Endothelial cell of umbilical vein (primary cell): ENCODE measurements around the gene MED13. TPM values are rescaled to one million over a fixed set of nuclear protein-coding genes. Genes with fewer than 3 reads are reported as not detected.

Experiments used
- BruUV-seq: library from RNA; stranded (reverse); fragments of 400-500 nt; replicated peaks from 2 replicates; lab custom pipeline; 2021; lab: Mats Ljungman, UMichigan
- CTCF ChIA-PET: fragments of 300-600, 350-600 bp; sonication (Branson Sonifier 250); formaldehyde crosslinking; loops from one replicate; lab custom pipeline; 2021; ENCODE audit warnings: antibody characterized with exemption, inconsistent platforms; lab: Charles Lee
- POLR2A ChIA-PET: fragments of 300-600, 350-600 bp; sonication (Branson Sonifier 250); formaldehyde crosslinking; loops from one replicate; lab custom pipeline; 2021; ENCODE audit warnings: antibody characterized with exemption, inconsistent platforms; lab: Charles Lee
- DNase-seq: peaks from one replicate; pipeline ENCODE4 v3.0.0-alpha.2; 2011; ENCODE audit warnings: low read depth, low spot score
- FAIRE-seq: peaks from 2 replicates; lab custom pipeline; 2011; peaks lifted over from hg19 to GRCh38; lab: Jason Lieb, UNC
- H2AFZ ChIP-seq: 2 replicates; pipeline ENCODE4 v1.6.0; 2012; ENCODE audit warnings: low read depth, low read length, control low read depth, inconsistent platforms
- H3K27ac ChIP-seq: 2 replicates; pipeline ENCODE4 v1.5.1; 2011; ENCODE audit warnings: low read depth, mild to moderate bottlenecking, control low read depth, low read length, moderate library complexity; ENCODE audit not compliant: insufficient read depth
- H3K27me3 ChIP-seq, 2 experiments: 2 replicates each; pipeline versions ENCODE4 v1.6.0 to v1.6.1; 2011; ENCODE audit warnings: low read length in 2 of 2, mixed read lengths in 1 of 2; ENCODE audit not compliant: control insufficient read depth in 2 of 2, insufficient read depth in 2 of 2
- H3K36me3 ChIP-seq, 2 experiments: 2 replicates in 1 of 2; 3 replicates in 1 of 2; pipeline ENCODE4 v1.5.1; 2011; ENCODE audit warnings: low read length in 2 of 2, mild to moderate bottlenecking in 1 of 2, moderate library complexity in 1 of 2; ENCODE audit not compliant: control insufficient read depth in 2 of 2, insufficient read depth in 2 of 2; ENCODE audit errors: extremely low read depth in 1 of 2
- H3K4me1 ChIP-seq: 3 replicates; pipeline ENCODE4 v1.5.1; 2011; ENCODE audit warnings: mild to moderate bottlenecking, low read length; ENCODE audit not compliant: control insufficient read depth, insufficient read depth; ENCODE audit errors: extremely low read depth
- H3K4me2 ChIP-seq: 2 replicates; pipeline ENCODE4 v1.6.1; 2011; ENCODE audit warnings: low read length, control low read depth, mixed read lengths; ENCODE audit not compliant: insufficient read depth
- H3K4me3 ChIP-seq, 3 experiments: fragments of 200-600 bp in 1 of 3; sonication (generic), shearing (Covaris generic) in 1 of 3; replicated peaks in 1 of 3; 2 replicates each; pipeline ENCODE4 v1.5.1; 2011 to 2016; ENCODE audit warnings: control low read depth in 3 of 3, low read length in 3 of 3, mild to moderate bottlenecking in 2 of 3, inconsistent platforms in 1 of 3, low read depth in 1 of 3, moderate library complexity in 1 of 3; ENCODE audit not compliant: insufficient read depth in 1 of 3
- H3K79me2 ChIP-seq: 2 replicates; pipeline ENCODE4 v1.6.0; 2012; ENCODE audit warnings: low read length, inconsistent platforms; ENCODE audit not compliant: control insufficient read depth, insufficient read depth
- H3K9ac ChIP-seq: replicated peaks from 2 replicates; pipeline ENCODE3; 2011; ENCODE audit warnings: low read length, control low read depth; ENCODE audit not compliant: insufficient read depth; ENCODE audit errors: extremely low read depth
- H3K9me1 ChIP-seq: replicated peaks from 3 replicates; pipeline ENCODE4 v1.6.0; 2011; ENCODE audit warnings: mild to moderate bottlenecking, low read length; ENCODE audit not compliant: control insufficient read depth, insufficient read depth; ENCODE audit errors: extremely low read depth
- H3K9me3 ChIP-seq: replicated peaks from 2 replicates; pipeline ENCODE4 v1.5.1; 2012; ENCODE audit warnings: low read length, inconsistent platforms; ENCODE audit not compliant: control insufficient read depth, insufficient read depth
- H4K20me1 ChIP-seq: replicated peaks from 2 replicates; pipeline ENCODE3; 2011; ENCODE audit warnings: mild to moderate bottlenecking, low read length; ENCODE audit not compliant: control insufficient read depth, insufficient read depth; ENCODE audit errors: extremely low read depth
- CTCF ChIP-seq, 2 donors: IDR thresholded peaks; 1 replicate in 1 of 2; 2 replicates in 1 of 2; pipeline ENCODE4 v1.5.1; 2011; ENCODE audit warnings: low read length in 2 of 2, mild to moderate bottlenecking in 2 of 2, moderate library complexity in 2 of 2, control low read depth in 1 of 2, inconsistent platforms in 1 of 2, low read depth in 1 of 2; ENCODE audit not compliant: insufficient read depth in 1 of 2; ENCODE audit errors: extremely low read depth in 1 of 2
- EZH2 ChIP-seq: IDR thresholded peaks from 2 replicates; pipeline ENCODE4 v1.6.1; 2012; ENCODE audit warnings: borderline replicate concordance, low read depth, mild to moderate bottlenecking, moderate library complexity, low read length, inconsistent platforms; ENCODE audit not compliant: severe bottlenecking
- FOS ChIP-seq: IDR thresholded peaks from 2 replicates; pipeline ENCODE4 v1.6.1; 2011; ENCODE audit warnings: mild to moderate bottlenecking, low read length, moderate library complexity, borderline replicate concordance; ENCODE audit not compliant: insufficient read depth
- GATA2 ChIP-seq: IDR thresholded peaks from 2 replicates; pipeline ENCODE4 v1.7.0; 2011; ENCODE audit warnings: low read depth, mild to moderate bottlenecking, moderate library complexity, mixed read lengths, low read length; ENCODE audit not compliant: insufficient read length, insufficient read depth
- JUN ChIP-seq: IDR thresholded peaks from 2 replicates; pipeline ENCODE4 v1.6.1; 2011; ENCODE audit warnings: borderline replicate concordance, low read depth; ENCODE audit not compliant: insufficient read length, insufficient read depth
- MYC ChIP-seq: IDR thresholded peaks from one replicate; pipeline ENCODE4 v1.6.1; 2011; ENCODE audit warnings: mild to moderate bottlenecking, low read depth, low read length
- POLR2A ChIP-seq: IDR thresholded peaks from 2 replicates; pipeline ENCODE4 v1.6.1; 2012; ENCODE audit warnings: low read depth, mild to moderate bottlenecking, control low read depth, low read length
- POLR2AphosphoS5 ChIP-seq: IDR thresholded peaks from 2 replicates; pipeline ENCODE4 v1.6.1; 2012; ENCODE audit warnings: low read depth, mild to moderate bottlenecking, control low read depth, low read length, moderate library complexity; ENCODE audit not compliant: insufficient read depth
- dilution Hi-C: fragments of 300-500 bp; cut with MboI; formaldehyde crosslinking; loops from one replicate; pipeline ENCODE4 v1.15.0; 2019; ENCODE audit warnings: low sequenced_read_pairs; ENCODE audit not compliant: extremely low pct_ligation_motif_present
- intact Hi-C: fragments of 100-400 bp; cut with micrococcal nuclease; formaldehyde crosslinking; loops from one replicate; pipeline ENCODE4 v1.10.0; 2022
- polyA plus RNA-seq, 4 experiments: library from polyadenylated mRNA; depleted of rRNA in 3 of 4; stranded (reverse) in 3 of 4; unstranded in 1 of 4; fragments of >200 nt; gene quantifications; 2 replicates each; pipeline versions ENCODE4 v1.2.1 to v1.2.3, GENCODE V29; 2011 to 2012; ENCODE audit warnings: missing spikeins in 1 of 4
- total RNA-seq: library from RNA; stranded (reverse); gene quantifications from 2 replicates; pipeline ENCODE4 v1.2.3, GENCODE V29; 2021
- TF ChIP-seq, protein P1 (sequence below): IDR thresholded peaks from 2 replicates; pipeline ENCODE4 v1.6.1; 2011; ENCODE audit not compliant: insufficient read depth, insufficient read length

MED13 gene
- total and polyA plus RNA-seq, 2 donors (not counting 3 experiments of a cell fraction or from before 2014, with no cell fraction given), result 11.6 to 49.6 TPM

GRCh38 chr17:62084585-62084984 is 19.5 kb upstream of the MED13 start:
- no peak for DNase-seq
- TF ChIP-seq JUN (no peak), CTCF (IDR thresholded peaks at IDR 0.05; ENCODE audit: extremely low read depth in 1 of 2, insufficient read depth in 1 of 2, low read depth in 1 of 2, low read length in 2 of 2) (no peak), GATA2 (no peak), MYC (no peak), FOS (no peak), EZH2 (no peak), POLR2AphosphoS5 (no peak), POLR2A (no peak)
- TF ChIP-seq, protein P1, sequence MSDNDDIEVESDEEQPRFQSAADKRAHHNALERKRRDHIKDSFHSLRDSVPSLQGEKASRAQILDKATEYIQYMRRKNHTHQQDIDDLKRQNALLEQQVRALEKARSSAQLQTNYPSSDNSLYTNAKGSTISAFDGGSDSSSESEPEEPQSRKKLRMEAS, result no peak
- H3K4me3 ChIP-seq, result no peak overlapping the region
- H3K27me3 ChIP-seq, result no peaks in the 10 kb centered on the region
- CTCF ChIA-PET, result no interaction called here
- POLR2A ChIA-PET, result no interaction called here
- H3K4me2 ChIP-seq, result no peak overlapping the region
- no peak overlapping the region for H2AFZ ChIP-seq
- no peaks in the 10 kb centered on the region for H3K9me3 ChIP-seq
- no peak overlapping the region for H3K9ac ChIP-seq
- H3K27ac ChIP-seq, result no peak overlapping the region
- H3K9me1 ChIP-seq, result no peaks in the 10 kb centered on the region
- dilution Hi-C loops (no loop called here), intact Hi-C loops (no loop called here)
- H3K79me2 ChIP-seq, result no peaks in the 10 kb centered on the region
- FAIRE-seq, result no peak
- no TSS peak for BruUV-seq
- no peaks in the 10 kb centered on the region for H3K36me3 ChIP-seq
- no peaks in the 10 kb centered on the region for H4K20me1 ChIP-seq
- no peaks in the 10 kb centered on the region for H3K4me1 ChIP-seq
